MM.1S (cell line): Measurements from ENCODE around the gene CACNA1H.

ENCODE experiments used
- DNase-seq: peaks from one replicate; pipeline ENCODE4 v3.0.0-alpha.2; 2015
- H2AFZ ChIP-seq: fragments of 300-600 bp; sonication (generic); 2 replicates; pipeline ENCODE4 v1.6.0; 2016; ENCODE audit warnings: antibody characterized with exemption, low read length
- H3F3A ChIP-seq: fragments of 300-600 bp; sonication (generic); 2 replicates; pipeline ENCODE4 v1.6.1; 2016; ENCODE audit warnings: mild to moderate bottlenecking, antibody characterized with exemption, low read length, moderate library complexity, mixed read lengths; ENCODE audit not compliant: insufficient read depth
- H3K27ac ChIP-seq: fragments of 300-600 bp; sonication (generic); 2 replicates; pipeline ENCODE4 v1.5.1; 2016; ENCODE audit warnings: mild to moderate bottlenecking, low read length
- H3K27me3 ChIP-seq: fragments of 300-600 bp; sonication (generic); replicated peaks from 2 replicates; pipeline ENCODE4 v1.6.0; 2016; ENCODE audit warnings: low read length; ENCODE audit not compliant: insufficient read depth
- H3K36me3 ChIP-seq: fragments of 300-600 bp; sonication (generic); replicated peaks from 2 replicates; pipeline ENCODE4 v1.6.1; 2016; ENCODE audit warnings: mild to moderate bottlenecking, low read length, mixed read lengths; ENCODE audit not compliant: insufficient read depth
- H3K4me1 ChIP-seq: fragments of 300-600 bp; sonication (generic); 2 replicates; pipeline ENCODE4 v1.6.1; 2016; ENCODE audit warnings: low read length, mixed read lengths
- H3K4me2 ChIP-seq: fragments of 300-600 bp; sonication (generic); 2 replicates; pipeline ENCODE4 v1.6.0; 2016; ENCODE audit warnings: low read depth, low read length
- H3K4me3 ChIP-seq: fragments of 300-600 bp; sonication (generic); 2 replicates; pipeline ENCODE4 v1.5.1; 2016; ENCODE audit warnings: low read length, mixed read lengths
- H3K79me2 ChIP-seq: fragments of 300-600 bp; sonication (generic); 2 replicates; pipeline ENCODE4 v1.6.1; 2016; ENCODE audit warnings: mixed run types, low read length, mixed read lengths
- H3K9ac ChIP-seq: fragments of 300-600 bp; sonication (generic); 2 replicates; pipeline ENCODE4 v1.6.1; 2016; ENCODE audit warnings: low read length, mixed read lengths
- H3K9me2 ChIP-seq: fragments of 300-600 bp; sonication (generic); replicated peaks from 2 replicates; pipeline ENCODE4 v1.6.1; 2016; ENCODE audit warnings: mild to moderate bottlenecking, low read length, mixed read lengths; ENCODE audit not compliant: insufficient read depth
- H3K9me3 ChIP-seq: fragments of 300-600 bp; sonication (generic); replicated peaks from 2 replicates; pipeline ENCODE4 v1.6.1; 2016; ENCODE audit warnings: mild to moderate bottlenecking, low read length, mixed read lengths; ENCODE audit not compliant: insufficient read depth
- H4K20me1 ChIP-seq: fragments of 300-600 bp; sonication (generic); 2 replicates; pipeline ENCODE4 v1.6.1; 2016; ENCODE audit warnings: mild to moderate bottlenecking, low read length, moderate library complexity, mixed read lengths; ENCODE audit not compliant: insufficient read depth
- EZH2 ChIP-seq: fragments of 300-600 bp; sonication (generic); optimal IDR thresholded peaks from 2 replicates; pipeline ENCODE3; 2017; ENCODE audit warnings: low read depth, mild to moderate bottlenecking, antibody characterized with exemption, low read length, mixed read lengths
- EZH2phosphoT487 ChIP-seq: fragments of 300-600 bp; sonication (generic); IDR thresholded peaks from 2 replicates; pipeline ENCODE4 v1.6.1; 2018; ENCODE audit warnings: antibody characterized with exemption, low read length
- TF ChIP-seq, protein P1 (sequence below): fragments of 300-600 bp; sonication (generic); IDR thresholded peaks from 2 replicates; pipeline ENCODE4 v1.5.1; 2016; ENCODE audit warnings: antibody characterized with exemption, low read length, mixed read lengths

Gene CACNA1H

DNA sequence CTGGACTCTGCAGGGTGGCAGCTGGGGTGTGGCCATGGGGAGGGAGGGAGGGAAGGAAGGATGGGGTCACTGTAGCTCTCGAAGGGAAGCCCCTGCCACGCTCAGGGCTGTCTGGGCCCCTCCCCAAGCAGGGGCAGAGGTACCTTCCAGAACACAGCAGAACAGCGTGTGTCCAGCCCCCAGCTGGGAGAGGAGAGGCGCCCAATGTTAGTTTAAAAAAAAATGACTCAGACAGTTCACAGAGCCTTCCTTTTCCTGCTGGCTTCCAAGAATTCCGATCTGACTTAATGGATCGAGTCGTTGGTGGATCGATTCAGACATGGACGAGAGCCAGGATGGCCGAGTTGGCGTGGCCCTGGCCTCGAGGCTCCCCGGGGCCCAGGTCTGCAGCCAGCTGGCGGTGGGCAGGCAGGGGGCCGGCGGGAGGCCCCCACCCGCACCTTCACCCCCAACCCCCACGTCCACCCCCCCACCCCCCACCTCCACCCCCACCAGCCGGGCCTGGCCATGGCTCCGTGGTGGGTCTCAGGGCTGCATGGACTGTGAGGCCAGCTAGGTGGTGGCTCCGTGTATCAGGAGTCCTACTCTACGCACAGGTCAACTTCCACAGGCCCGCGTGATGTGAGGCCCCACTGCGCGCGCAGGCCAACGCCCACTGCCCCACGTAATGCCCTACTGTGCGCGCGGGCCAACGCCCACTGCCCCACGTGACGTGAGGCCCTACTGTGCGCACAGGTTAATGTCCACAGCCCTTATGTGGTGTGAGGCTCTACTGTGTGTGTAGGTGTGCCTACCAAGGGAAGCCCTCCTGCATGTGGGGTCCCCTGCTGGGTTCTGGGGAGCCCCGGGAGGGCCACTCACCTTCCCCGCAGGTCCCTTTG lies 21.8 kb downstream of the CACNA1H start:
- H3K4me1 ChIP-seq: no peaks in the 10 kb centered on the region
- no peak overlapping the region for H3K27ac ChIP-seq
- H3K27me3 ChIP-seq: peaks cover 80% of the 10 kb centered on the region
- no peak overlapping the region for H3K4me3 ChIP-seq
- no peaks in the 10 kb centered on the region for H3K9me2 ChIP-seq
- no peaks in the 10 kb centered on the region for H3F3A ChIP-seq
- no peaks in the 10 kb centered on the region for H4K20me1 ChIP-seq
- no peaks in the 10 kb centered on the region for H3K36me3 ChIP-seq
- H3K9me3 ChIP-seq: no peaks in the 10 kb centered on the region
- H3K79me2 ChIP-seq: no peaks in the 10 kb centered on the region
- no peak overlapping the region for H3K9ac ChIP-seq
- no peak overlapping the region for H3K4me2 ChIP-seq
- DNase-seq: no peak
- no peak overlapping the region for H2AFZ ChIP-seq
- TF ChIP-seq EZH2phosphoT487: no peak
- TF ChIP-seq, protein P1, sequence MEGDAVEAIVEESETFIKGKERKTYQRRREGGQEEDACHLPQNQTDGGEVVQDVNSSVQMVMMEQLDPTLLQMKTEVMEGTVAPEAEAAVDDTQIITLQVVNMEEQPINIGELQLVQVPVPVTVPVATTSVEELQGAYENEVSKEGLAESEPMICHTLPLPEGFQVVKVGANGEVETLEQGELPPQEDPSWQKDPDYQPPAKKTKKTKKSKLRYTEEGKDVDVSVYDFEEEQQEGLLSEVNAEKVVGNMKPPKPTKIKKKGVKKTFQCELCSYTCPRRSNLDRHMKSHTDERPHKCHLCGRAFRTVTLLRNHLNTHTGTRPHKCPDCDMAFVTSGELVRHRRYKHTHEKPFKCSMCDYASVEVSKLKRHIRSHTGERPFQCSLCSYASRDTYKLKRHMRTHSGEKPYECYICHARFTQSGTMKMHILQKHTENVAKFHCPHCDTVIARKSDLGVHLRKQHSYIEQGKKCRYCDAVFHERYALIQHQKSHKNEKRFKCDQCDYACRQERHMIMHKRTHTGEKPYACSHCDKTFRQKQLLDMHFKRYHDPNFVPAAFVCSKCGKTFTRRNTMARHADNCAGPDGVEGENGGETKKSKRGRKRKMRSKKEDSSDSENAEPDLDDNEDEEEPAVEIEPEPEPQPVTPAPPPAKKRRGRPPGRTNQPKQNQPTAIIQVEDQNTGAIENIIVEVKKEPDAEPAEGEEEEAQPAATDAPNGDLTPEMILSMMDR: no peak
- no peak for TF ChIP-seq EZH2

DNA sequence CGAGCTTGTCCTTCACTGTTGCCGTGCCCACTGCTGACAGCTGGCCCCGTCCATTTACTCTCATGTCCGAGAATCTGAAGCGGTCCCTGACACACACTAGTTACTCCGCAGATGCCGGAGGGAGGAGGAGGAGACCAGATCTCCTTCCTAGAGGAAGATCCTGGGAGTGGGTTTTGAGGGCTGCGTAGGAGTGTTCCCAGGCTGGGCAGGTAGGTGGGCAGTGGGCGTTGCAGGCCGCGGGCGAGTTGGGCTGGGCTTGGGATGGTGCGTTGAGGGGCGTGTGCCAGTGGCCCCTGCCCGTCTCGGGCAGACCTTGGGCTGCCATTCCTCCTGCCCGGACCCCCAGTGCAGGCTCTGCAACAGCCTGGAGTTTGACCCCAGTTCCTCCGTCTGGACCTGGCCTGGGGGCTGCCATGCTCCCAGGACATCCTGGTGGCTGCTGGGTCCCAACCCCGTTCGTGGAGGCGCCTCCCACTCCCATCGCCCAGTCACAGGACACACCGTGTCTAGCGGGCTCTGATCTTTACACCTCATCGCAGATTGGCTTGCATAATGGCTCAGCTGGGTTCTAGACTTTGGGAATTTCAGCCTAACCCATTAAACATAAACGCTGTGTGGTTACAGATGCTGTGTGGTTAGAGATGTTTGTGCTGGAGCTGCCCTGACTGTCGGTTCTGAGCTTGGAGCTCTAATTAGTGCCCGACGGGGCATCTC lies 22.8 kb downstream of the CACNA1H start:
- TF ChIP-seq, protein P1: no peak
- Histone ChIP-seq H4K20me1 (no peaks in the 10 kb centered on the region), H3K4me3 (no peak overlapping the region), H3K79me2 (no peaks in the 10 kb centered on the region), H3F3A (no peaks in the 10 kb centered on the region), H3K9me2 (no peaks in the 10 kb centered on the region), H3K27ac (no peak overlapping the region), H3K36me3 (no peaks in the 10 kb centered on the region), H3K4me1 (no peaks in the 10 kb centered on the region), H3K9ac (no peak overlapping the region), H3K27me3 (peaks cover 80% of the 10 kb centered on the region), H2AFZ (no peak overlapping the region), H3K4me2 (no peak overlapping the region), H3K9me3 (no peaks in the 10 kb centered on the region)
- no peak for DNase-seq

DNA sequence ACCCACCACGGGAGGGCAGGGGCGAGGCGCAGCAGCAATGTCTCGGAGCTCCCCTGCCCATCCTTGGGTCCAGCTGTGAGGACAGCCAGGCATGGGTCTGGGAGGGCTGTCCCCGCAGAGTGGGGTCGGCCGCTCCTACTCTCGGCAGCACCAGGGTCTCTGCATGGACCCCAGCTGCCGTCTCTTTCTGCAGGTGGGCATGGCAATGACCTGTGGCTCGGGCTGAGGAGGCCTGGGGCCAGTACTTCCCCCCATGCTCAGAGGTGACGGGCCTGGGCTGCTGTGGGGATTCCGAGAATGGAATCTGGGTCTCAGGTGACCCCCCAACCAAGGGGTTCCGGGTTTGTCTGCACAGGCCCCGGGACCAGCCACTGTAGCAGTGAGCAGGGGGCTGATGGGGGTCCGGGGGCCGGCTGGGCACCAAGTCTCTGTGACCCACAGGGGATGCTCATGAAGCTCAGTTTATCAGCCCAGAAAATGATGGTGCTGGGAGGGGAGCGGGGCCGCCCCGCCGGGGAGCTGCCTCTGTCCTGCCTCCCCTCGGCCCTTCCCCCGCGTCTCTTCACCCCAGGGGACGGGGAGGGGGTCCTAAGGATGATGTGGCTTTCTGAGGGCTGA lies 23.5 kb downstream of the CACNA1H start:
- no peaks in the 10 kb centered on the region for H3K79me2 ChIP-seq
- H4K20me1 ChIP-seq: no peaks in the 10 kb centered on the region
- H3K27ac ChIP-seq: no peak overlapping the region
- H2AFZ ChIP-seq: no peak overlapping the region
- H3K36me3 ChIP-seq: no peaks in the 10 kb centered on the region
- H3K27me3 ChIP-seq: peaks cover 80% of the 10 kb centered on the region
- TF ChIP-seq EZH2 (no peak), EZH2phosphoT487 (no peak)
- TF ChIP-seq, protein P1: no peak
- H3K4me3 ChIP-seq: no peak overlapping the region
- H3K4me1 ChIP-seq: no peaks in the 10 kb centered on the region
- no peak overlapping the region for H3K4me2 ChIP-seq
- H3F3A ChIP-seq: no peaks in the 10 kb centered on the region
- DNase-seq: no peak
- H3K9me3 ChIP-seq: no peaks in the 10 kb centered on the region
- no peaks in the 10 kb centered on the region for H3K9me2 ChIP-seq
- no peak overlapping the region for H3K9ac ChIP-seq
